Caco-2 (cell line): ENCODE data around the gene CTF1. TPM values are rescaled to one million over a fixed set of nuclear protein-coding genes. Genes with fewer than 3 reads are reported as not detected.

ENCODE experiments used
- BruUV-seq: library from RNA; stranded (reverse); fragments of 400-500 nt; replicated peaks from 2 replicates; lab custom pipeline; 2021; lab: Mats Ljungman, UMichigan
- CTCF ChIA-PET: fragments of 300-600 bp; sonication (Branson Sonifier 250); formaldehyde crosslinking; loops from one replicate; lab custom pipeline; 2022; ENCODE audit warnings: antibody characterized with exemption; lab: Charles Lee
- POLR2A ChIA-PET: fragments of 300-600 bp; sonication (Branson Sonifier 250); formaldehyde crosslinking; loops from one replicate; lab custom pipeline; 2022; ENCODE audit warnings: antibody characterized with exemption; lab: Charles Lee
- DNase-seq, 2 experiments: peaks; one replicate each; pipeline versions ENCODE4 v3.0.0 to v3.0.0-alpha.2; 2020 to 2022
- H3K27me3 ChIP-seq: replicated peaks from 2 replicates; pipeline ENCODE4 v1.6.0; 2011; ENCODE audit warnings: low read length; ENCODE audit not compliant: control insufficient read depth, insufficient read depth
- H3K36me3 ChIP-seq: 2 replicates; pipeline ENCODE4 v1.5.1; 2011; ENCODE audit warnings: low read length; ENCODE audit not compliant: control insufficient read depth, insufficient read depth
- H3K4me1 ChIP-seq: fragments of 250-450 bp; sonication (Bioruptor Pico); 2 replicates; pipeline ENCODE4 v1.5.1; 2020; ENCODE audit warnings: mild to moderate bottlenecking
- H3K4me3 ChIP-seq: 2 replicates; pipeline ENCODE4 v1.5.1; 2011; ENCODE audit warnings: low read depth, mild to moderate bottlenecking, control low read depth, low read length
- H3K9me3 ChIP-seq: fragments of 250-450 bp; sonication (Bioruptor Pico); 2 replicates; pipeline ENCODE4 v1.5.1; 2020; ENCODE audit warnings: mild to moderate bottlenecking, moderate library complexity
- H3K27ac Mint-ChIP-seq: one replicate; pipeline ENCODE4 v1.8.0; 2022; ENCODE audit warnings: mixed read lengths; ENCODE audit not compliant: unreplicated experiment
- H3K27me3 Mint-ChIP-seq: one replicate; pipeline ENCODE4 v1.8.0; 2022; ENCODE audit warnings: mixed read lengths; ENCODE audit not compliant: insufficient read depth, unreplicated experiment
- H3K36me3 Mint-ChIP-seq: one replicate; pipeline ENCODE4 v1.8.0; 2022; ENCODE audit warnings: mild to moderate bottlenecking, mixed read lengths; ENCODE audit not compliant: insufficient read depth, unreplicated experiment
- H3K4me1 Mint-ChIP-seq: one replicate; pipeline ENCODE4 v1.8.0; 2022; ENCODE audit warnings: low read depth, mixed read lengths; ENCODE audit not compliant: unreplicated experiment
- H3K4me3 Mint-ChIP-seq: one replicate; pipeline ENCODE4 v1.8.0; 2022; ENCODE audit warnings: mild to moderate bottlenecking, moderate library complexity, mixed read lengths; ENCODE audit not compliant: unreplicated experiment
- H3K9me3 Mint-ChIP-seq: one replicate; pipeline ENCODE4 v1.8.0; 2022; ENCODE audit warnings: mixed read lengths; ENCODE audit not compliant: unreplicated experiment
- CTCF ChIP-seq, 2 experiments: fragments of 200-600 bp in 1 of 2; IDR thresholded peaks; 1 replicate in 1 of 2; 2 replicates in 1 of 2; pipeline versions ENCODE4 v1.5.1 to v1.8.0; 2011 to 2022; ENCODE audit warnings: antibody characterized with exemption in 1 of 2, control low read depth in 1 of 2, inconsistent platforms in 1 of 2, low read depth in 1 of 2, low read length in 1 of 2, mild to moderate bottlenecking in 1 of 2, moderate library complexity in 1 of 2; ENCODE audit not compliant: insufficient read depth in 1 of 2, severe bottlenecking in 1 of 2, unreplicated experiment in 1 of 2
- intact Hi-C: fragments of 100-400 bp; cut with micrococcal nuclease; formaldehyde crosslinking; loops from one replicate; pipeline ENCODE4 v1.10.0; 2022; ENCODE audit not compliant: unreplicated experiment
- total RNA-seq: library from RNA; stranded (reverse); gene quantifications from 2 replicates; pipeline ENCODE4 v1.2.3, GENCODE V29; 2022

CTF1 gene
- total RNA-seq, 1 experiment from 2014 or later, result 2.4 TPM

- CTCF ChIA-PET, result interaction anchor here (1.0 to 1.9 kb wide), 2 partner anchors 23 to 28 kb away, joined by 3 to 10 read pairs; no protein-coding TSS in a partner anchor
- intact Hi-C loops, result no loop called here
- POLR2A ChIA-PET, result no interaction called here
These were observed 28.7 kb upstream of the CTF1 start for GRCh38 chr16:30867747-30868146.

GRCh38 chr16:30870904-30871303 is 25.5 kb upstream of the CTF1 start:
- CTCF ChIA-PET, result interaction anchor here (0.6 kb wide), 1 partner anchor 27 kb away, joined by 3 read pairs; no protein-coding TSS in a partner anchor
- H3K9me3 Mint-ChIP-seq, result no peaks in the 10 kb centered on the region

More at GRCh38 chr16:30867747-30868146, 28.7 kb upstream of the CTF1 start:
- Histone ChIP-seq H3K9me3 (peaks cover 4% of the 10 kb centered on the region; the same call in 1 of the 2 replicates), H3K4me1 (no peaks in the 10 kb centered on the region), H3K27me3 (no peaks in the 10 kb centered on the region), H3K36me3 (no peaks in the 10 kb centered on the region), H3K4me3 (no peak overlapping the region)
- Mint-ChIP-seq H3K36me3 (no peaks in the 10 kb centered on the region), H3K9me3 (no peaks in the 10 kb centered on the region), H3K27me3 (no peaks in the 10 kb centered on the region), H3K4me3 (no peak overlapping the region), H3K27ac (no peak overlapping the region), H3K4me1 (no peaks in the 10 kb centered on the region)
- no peak for DNase-seq
- peak in 1 of 2 experiments; percentile 31 for TF ChIP-seq CTCF (IDR thresholded peaks at IDR 0.05; ENCODE audit: insufficient read depth in 1 of 2, low read depth in 1 of 2, low read length in 1 of 2, severe bottlenecking in 1 of 2, unreplicated experiment in 1 of 2)
- BruUV-seq, result no TSS peak

GRCh38 chr16:30874244-30874820 is 22.1 kb upstream of the CTF1 start:
- H3K4me1 ChIP-seq, result peaks cover 9% of the 10 kb centered on the region
- Mint-ChIP-seq H3K9me3 (no peaks in the 10 kb centered on the region), H3K27me3 (no peaks in the 10 kb centered on the region), H3K27ac (peak overlapping the region; percentile 86), H3K4me3 (peak overlapping the region; percentile 89), H3K36me3 (peaks cover 33% of the 10 kb centered on the region), H3K4me1 (peaks cover 12% of the 10 kb centered on the region)
- no peaks in the 10 kb centered on the region for H3K9me3 ChIP-seq
- POLR2A ChIA-PET, result interaction anchor here (0.7 to 1.6 kb wide), 3 partner anchors 22 to 243 kb away, joined by 3 to 8 read pairs (median 7); partner anchors contain the start of genes CTF1, KAT8 and ZNF629
- H3K27me3 ChIP-seq, result no peaks in the 10 kb centered on the region
- H3K4me3 ChIP-seq, result peak overlapping the region; percentile 98
- CTCF ChIA-PET, result interaction anchor here (0.5 to 2.0 kb wide), 4 partner anchors 18 to 67 kb away, joined by 3 to 7 read pairs (median 6); no protein-coding TSS in a partner anchor
- no peak for TF ChIP-seq CTCF (IDR thresholded peaks at IDR 0.05; ENCODE audit: insufficient read depth in 1 of 2, low read depth in 1 of 2, low read length in 1 of 2, severe bottlenecking in 1 of 2, unreplicated experiment in 1 of 2)
- H3K36me3 ChIP-seq, result no peaks in the 10 kb centered on the region; the same call in 1 of the 2 replicates
- BruUV-seq, result no TSS peak
- DNase-seq, result no peak
- intact Hi-C loops, result no loop called here

More at GRCh38 chr16:30870904-30871303, 25.5 kb upstream of the CTF1 start:
- Histone ChIP-seq H3K4me1 (no peaks in the 10 kb centered on the region; the same call in 1 of the 2 replicates), H3K27me3 (no peaks in the 10 kb centered on the region), H3K36me3 (no peaks in the 10 kb centered on the region), H3K9me3 (no peaks in the 10 kb centered on the region), H3K4me3 (no peak overlapping the region)
- intact Hi-C loops, result no loop called here
- Mint-ChIP-seq H3K27me3 (no peaks in the 10 kb centered on the region), H3K27ac (no peak overlapping the region), H3K4me1 (peaks cover under 1% of the 10 kb centered on the region), H3K36me3 (peaks cover 20% of the 10 kb centered on the region), H3K4me3 (no peak overlapping the region)
- TF ChIP-seq CTCF (IDR thresholded peaks at IDR 0.05; ENCODE audit: insufficient read depth in 1 of 2, low read depth in 1 of 2, low read length in 1 of 2, severe bottlenecking in 1 of 2, unreplicated experiment in 1 of 2), result no peak
- no peak for DNase-seq
- POLR2A ChIA-PET, result no interaction called here
- no TSS peak for BruUV-seq
